Heart right ventricle (tissue), 16 donors: Measurements from ENCODE around the gene SLC22A2. TPM values are rescaled to one million over a fixed set of nuclear protein-coding genes. Genes with fewer than 3 reads are reported as not detected.

Source experiments
- ATAC-seq, 8 donors: fragments of 200-7000 bp; cut with Tn5 transposase; one replicate each; pipeline ENCODE4 v1.9.1; 2020; ENCODE audit warnings: mild to moderate bottlenecking in 8 of 8, moderate library complexity in 8 of 8, moderate number of reproducible peaks in 1 of 8
- DNase-seq, 2 donors: peaks; one replicate each; pipeline ENCODE4 v3.0.0-alpha.2; 2020
- H3K27ac ChIP-seq, 10 donors: fragments of 200-600 bp; sonication (generic) in 2 of 10; one replicate each; pipeline versions ENCODE4 v1.5.0 to v1.8.0; 2020 to 2022; ENCODE audit warnings: mild to moderate bottlenecking in 3 of 10
- H3K27me3 ChIP-seq, 7 donors: fragments of 200-600 bp; one replicate each; pipeline ENCODE4 v1.8.0; 2021 to 2022; ENCODE audit warnings: mild to moderate bottlenecking in 2 of 7
- H3K36me3 ChIP-seq, 9 donors: fragments of 200-600 bp; sonication (generic) in 1 of 9; one replicate each; pipeline versions ENCODE4 v1.5.0 to v1.8.0; 2020 to 2022; ENCODE audit warnings: mild to moderate bottlenecking in 2 of 9
- H3K4me1 ChIP-seq, 9 donors: fragments of 200-600 bp; sonication (generic) in 1 of 9; one replicate each; pipeline versions ENCODE4 v1.5.0 to v1.8.0; 2020 to 2022; ENCODE audit warnings: mild to moderate bottlenecking in 4 of 9
- H3K4me3 ChIP-seq, 10 donors: fragments of 200-600 bp; sonication (generic) in 2 of 10; one replicate each; pipeline versions ENCODE4 v1.5.0 to v1.8.0; 2020 to 2022; ENCODE audit warnings: mild to moderate bottlenecking in 7 of 10, moderate library complexity in 2 of 10
- H3K9me3 ChIP-seq, 11 donors: fragments of 200-600 bp in 10 of 11; sonication (generic) in 2 of 11; one replicate each; pipeline versions ENCODE4 v1.5.0 to v1.8.0; 2013 to 2022; ENCODE audit warnings: mild to moderate bottlenecking in 2 of 11, control low read depth in 1 of 11, moderate library complexity in 1 of 11
- CTCF ChIP-seq, 9 donors: fragments of 200-600 bp; sonication (generic) in 2 of 9; IDR thresholded peaks; one replicate each; pipeline versions ENCODE4 v1.5.0 to v1.8.0; 2021 to 2022; ENCODE audit warnings: antibody characterized with exemption in 9 of 9, mild to moderate bottlenecking in 5 of 9, moderate library complexity in 1 of 9
- WGBS, 2 donors: extraction: QIAGEN DNeasy Blood & Tissue Kit; methylation state at CpG; one replicate each; pipeline ENCODE4 v1.1.7; 2013; ENCODE audit warnings: inconsistent platforms in 1 of 2; 5-methylcytosine and 5-hydroxymethylcytosine counted together
- intact Hi-C, 10 donors: fragments of 100-400 bp; cut with DNase I; formaldehyde crosslinking; loops; one replicate each; pipeline versions ENCODE4 v1.11.1 to v1.14.2; 2022
- polyA plus RNA-seq, 2 donors: library from polyadenylated mRNA; stranded (reverse); fragments of 200-250 nt; gene quantifications; one replicate each; pipeline ENCODE4 v1.2.3, GENCODE V29; 2013
- total RNA-seq, 10 donors: library from RNA; stranded (reverse); fragmentation: NEBNext Ultra II Directional in 3 of 10; extraction: Animal tissue kit (Norgen Biotek cat#: 25700) in 3 of 10; gene quantifications; one replicate each; pipeline versions ENCODE4 v1.2.1 to v1.2.4, GENCODE V29; 2021 to 2023
- donor health status: Arrhythmogenic right ventricular cardiomyopathy.
- donor health status: ischemic (EF 13 %, LVEDD 7.1; RV severe dilation, severe dysfunction).
- donor health status: healthy with polysubstance abuse.
- donor health status: DM: no; HTN: yes; CAD: no.
- donor health status: DM: no; HTN: no; CAD: no.
- donor health status: ischemic (EF 25% LVEDD 6.9; RV normal size, moderate dysfunction).
- donor health status: ischemic (EF 25% LVEDD 5.7; RV mildly dilated, moderate dysfunction).
- donor health status: healthy.
- donor health status: DM: yes; HTN: yes; CAD: no.
- donor health status: Ischemic cardiomyopathy.
- donor health status: ischemic (EF 35%, LVEDD 5.7; RV mildly dilated, moderate dysfunction).
- donor health status: nonischemic (EF 11% LVEDD 7.7; RV severe dilation, severe dysfunction).
- donor health status: DM: yes; HTN: yes; CAD: no.
- donor health status: PGD.
- donor health status: ischemic (EF 29% LVEDD 5.4; RV normal size, mild dysfunction).
- donor health status: nonischemic (EF 23%, LVEDD 6.1; RV moderate dilation, normal function).

SLC22A2 gene
- total and polyA plus RNA-seq, 12 donors = not detected

GRCh38 chr6:160174681-160175080 lies 83.9 kb downstream of the SLC22A2 start:
- no peak for TF ChIP-seq CTCF (IDR thresholded peaks at IDR 0.05)
- intact Hi-C loops = loop anchor here in 1 of 10 donors (5.0 kb wide), 1 partner anchor 228 kb away; no protein-coding TSS in a partner anchor
- DNase-seq (no peak), ATAC-seq (no peak)
- Histone ChIP-seq H3K9me3 (no peaks in the 10 kb centered on the region), H3K27me3 (peaks cover 0 to 15% (median 0%) of the 10 kb centered on the region in 7 donors), H3K4me3 (no peak overlapping the region), H3K4me1 (peaks cover 0 to 4% (median 0%) of the 10 kb centered on the region in 9 donors), H3K36me3 (no peaks in the 10 kb centered on the region), H3K27ac (no peak overlapping the region)
- 35 to 41% methylated on average over 2 of the region's 2 CpGs for WGBS, 2 donors

DNA sequence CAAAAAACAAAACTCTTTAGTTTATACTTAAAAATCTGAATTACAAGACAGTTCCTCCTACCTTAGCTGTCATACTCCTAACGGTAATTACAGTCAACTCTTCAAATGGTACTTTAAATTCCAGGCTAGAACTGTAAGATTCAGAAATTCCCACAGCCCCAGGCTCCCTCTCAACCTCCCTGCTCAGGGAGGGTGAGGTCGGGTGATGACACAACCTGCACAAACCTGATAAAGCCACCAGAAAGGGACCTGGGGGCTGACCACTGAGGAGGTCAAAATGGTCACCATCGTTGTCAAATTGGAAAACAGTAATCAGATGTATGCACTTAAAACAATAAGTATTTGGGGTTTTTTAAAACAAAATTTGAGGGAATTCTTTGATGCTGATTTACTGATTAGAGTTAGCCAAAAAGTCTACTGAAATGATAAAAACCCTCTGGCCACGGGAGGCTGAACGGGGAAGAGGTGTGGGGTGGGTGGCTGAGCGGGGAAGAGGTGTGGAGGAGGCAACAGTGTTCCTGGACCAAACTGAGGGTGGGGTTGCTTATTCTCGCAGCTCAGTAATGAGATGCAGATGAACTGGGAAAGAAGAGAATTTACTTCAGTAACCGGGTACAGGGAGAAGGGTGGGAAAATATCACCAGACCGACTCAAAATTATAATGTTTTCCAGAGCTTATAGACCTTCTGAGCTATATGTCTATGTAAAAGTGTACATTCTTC lies 84.7 kb downstream of the SLC22A2 start:
- TF ChIP-seq CTCF (IDR thresholded peaks at IDR 0.05) = no peak
- Histone ChIP-seq H3K27ac (no peak overlapping the region), H3K4me1 (peaks cover 0 to 4% (median 0%) of the 10 kb centered on the region in 9 donors), H3K27me3 (peaks cover 0 to 15% (median 0%) of the 10 kb centered on the region in 7 donors), H3K9me3 (no peaks in the 10 kb centered on the region), H3K4me3 (no peak overlapping the region), H3K36me3 (no peaks in the 10 kb centered on the region)
- intact Hi-C loops = no loop called here
- ATAC-seq (no peak), DNase-seq (no peak)
- WGBS, 2 donors = 70 to 71% methylated on average over 9 of the region's 9 CpGs

DNA sequence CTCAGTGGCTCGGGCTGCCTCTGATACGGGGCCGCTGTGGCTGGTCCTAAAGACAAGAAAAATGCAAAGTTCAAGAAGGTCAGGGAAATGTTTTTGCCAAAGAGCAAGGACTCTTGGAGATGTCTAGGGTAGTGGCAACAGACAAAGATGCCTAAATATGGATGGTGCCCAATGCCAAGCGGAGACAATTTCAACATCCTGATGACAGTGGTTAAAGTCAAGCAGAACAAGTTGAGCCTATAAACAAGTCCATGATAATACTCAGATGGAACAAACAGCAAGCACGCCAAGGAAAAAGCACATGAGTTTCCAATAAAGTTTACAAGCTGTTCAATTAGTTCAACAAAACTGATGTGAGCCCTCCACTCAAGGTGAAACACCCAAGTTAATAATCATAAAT lies 85.9 kb downstream of the SLC22A2 start:
- no peaks in the 10 kb centered on the region for H3K9me3 ChIP-seq
- ATAC-seq = no peak
- intact Hi-C loops = no loop called here
- H3K36me3 ChIP-seq = no peaks in the 10 kb centered on the region
- H3K4me3 ChIP-seq = no peak overlapping the region
- no peak overlapping the region for H3K27ac ChIP-seq
- 93% methylated on average over 5 of the region's 5 CpGs for WGBS, 2 donors
- no peak for DNase-seq
- H3K27me3 ChIP-seq = peaks cover 0 to 15% (median 0%) of the 10 kb centered on the region in 7 donors
- no peak for TF ChIP-seq CTCF (IDR thresholded peaks at IDR 0.05)
- H3K4me1 ChIP-seq = peaks cover 0 to 4% (median 0%) of the 10 kb centered on the region in 9 donors

GRCh38 chr6:160170018-160170680 lies 88.5 kb downstream of the SLC22A2 start:
- WGBS, 2 donors = 46 to 48% methylated on average over 6 of the region's 6 CpGs
- intact Hi-C loops = no loop called here
- TF ChIP-seq CTCF (IDR thresholded peaks at IDR 0.05) = no peak
- Histone ChIP-seq H3K36me3 (no peaks in the 10 kb centered on the region), H3K27ac (no peak overlapping the region), H3K27me3 (peaks cover 0 to 15% (median 0%) of the 10 kb centered on the region in 7 donors), H3K4me1 (peaks cover 0 to 4% (median 0%) of the 10 kb centered on the region in 9 donors), H3K4me3 (no peak overlapping the region), H3K9me3 (peaks cover 0 to 4% (median 0%) of the 10 kb centered on the region in 11 donors)
- DNase-seq (no peak), ATAC-seq (peak in 2 of 8 donors; percentile 29 to 65)
